A549 (cell line): ENCODE measurements around the gene WNT2B. TPM values are rescaled to one million over a fixed set of nuclear protein-coding genes. Genes with fewer than 3 reads are reported as not detected.

Experiments
- ATAC-seq, 2 experiments: fragments of 200-7000 bp in 1 of 2; fragments of >200 bp in 1 of 2; cut with Nextera tagmentation in 1 of 2; cut with Tn5 transposase in 1 of 2; 3 replicates each; pipeline versions ENCODE4 v1.8.0 to v1.9.1; 2018 to 2020; ENCODE audit warnings: mild to moderate bottlenecking in 1 of 2, moderate library complexity in 1 of 2
- CTCF ChIA-PET: fragments of 300-600 bp; sonication (Branson Sonifier 250); formaldehyde crosslinking; extraction: SDS; loops from one replicate; lab custom pipeline; 2021; ENCODE audit warnings: antibody characterized with exemption, inconsistent platforms; lab: Yijun Ruan, JAX
- POLR2A ChIA-PET: fragments of 350-600 bp; formaldehyde crosslinking; extraction: SDS; loops from one replicate; lab custom pipeline; 2021; ENCODE audit warnings: antibody characterized with exemption, inconsistent platforms; lab: Yijun Ruan, JAX
- DNase-seq, 2 experiments: peaks; one replicate each; pipeline versions ENCODE4 v3.0.0 to v3.0.0-alpha.2; 2011 to 2016; ENCODE audit warnings: low read depth in 1 of 2, low spot score in 1 of 2
- FAIRE-seq: peaks from 2 replicates; lab custom pipeline; 2011; peaks lifted over from hg19 to GRCh38; lab: Jason Lieb, UNC
- H3K27ac ChIP-seq, 2 experiments: fragments of >200 bp; sonication (Bioruptor Twin); formaldehyde crosslinking; 3 replicates each; pipeline ENCODE4 v1.5.1; 2016 to 2017
- H3K4me1 ChIP-seq: fragments of >200 bp; sonication (Bioruptor Twin); formaldehyde crosslinking; 3 replicates; pipeline ENCODE4 v1.6.1; 2016
- H3K4me2 ChIP-seq: fragments of >200 bp; sonication (Bioruptor Twin); formaldehyde crosslinking; 3 replicates; pipeline ENCODE4 v1.6.1; 2016
- H3K4me3 ChIP-seq: fragments of >200 bp; sonication (Bioruptor Twin); formaldehyde crosslinking; 3 replicates; pipeline ENCODE4 v1.5.1; 2016
- H3K9me3 ChIP-seq: fragments of >200 bp; sonication (Bioruptor Twin); formaldehyde crosslinking; 3 replicates; pipeline ENCODE4 v1.6.1; 2016
- CBX8 ChIP-seq: fragments of 200-600 bp; sonication (generic); IDR thresholded peaks from 2 replicates; pipeline ENCODE4 v1.6.1; 2016
- CEBPB ChIP-seq, 2 experiments: fragments of >200 bp in 1 of 2; sonication (Bioruptor Twin) in 1 of 2; formaldehyde crosslinking in 1 of 2; IDR thresholded peaks; 2 replicates each; pipeline ENCODE4 v1.6.1; 2012 to 2016
- ESRRA ChIP-seq: fragments of 150-350 bp; IDR thresholded peaks from 2 replicates; pipeline ENCODE4 v1.6.1; 2014; ENCODE audit warnings: mild to moderate bottlenecking, low read length, borderline replicate concordance
- FOSB ChIP-seq: fragments of 250-450 bp; sonication (Bioruptor Pico); IDR thresholded peaks from 2 replicates; pipeline ENCODE4 v1.5.0; 2020; ENCODE audit warnings: mild to moderate bottlenecking, moderate library complexity
- FOXS1 ChIP-seq: fragments of 250-450 bp; sonication (Bioruptor Pico); IDR thresholded peaks from 2 replicates; pipeline ENCODE4 v1.5.0; 2020; ENCODE audit warnings: mild to moderate bottlenecking, moderate library complexity
- HDAC2 ChIP-seq: fragments of 200-600 bp; sonication (generic); IDR thresholded peaks from 2 replicates; pipeline ENCODE4 v1.6.1; 2016
- HEYL ChIP-seq: fragments of 250-450 bp; sonication (Bioruptor Pico); IDR thresholded peaks from 2 replicates; pipeline ENCODE4 v1.8.0; 2021; ENCODE audit warnings: mild to moderate bottlenecking, moderate library complexity
- HMGXB4 ChIP-seq: fragments of 250-450 bp; sonication (Bioruptor Pico); IDR thresholded peaks from 2 replicates; pipeline ENCODE4 v1.5.0; 2021; ENCODE audit warnings: mild to moderate bottlenecking, moderate library complexity, borderline replicate concordance
- KDM5A ChIP-seq: fragments of 200-600 bp; sonication (generic); IDR thresholded peaks from 2 replicates; pipeline ENCODE4 v1.6.1; 2016; ENCODE audit warnings: antibody characterized with exemption, mild to moderate bottlenecking
- MAFK ChIP-seq: fragments of 450-650 bp; IDR thresholded peaks from 2 replicates; pipeline ENCODE4 v1.6.1; 2014; ENCODE audit not compliant: partially characterized antibody
- MAX ChIP-seq: IDR thresholded peaks from 2 replicates; pipeline ENCODE4 v1.6.1; 2012
- NPAS2 ChIP-seq: fragments of 250-450 bp; sonication (Bioruptor Pico); IDR thresholded peaks from 2 replicates; pipeline ENCODE4 v1.8.0; 2022; ENCODE audit warnings: mild to moderate bottlenecking, moderate library complexity, borderline replicate concordance
- PHF8 ChIP-seq: fragments of 200-600 bp; sonication (generic); IDR thresholded peaks from 2 replicates; pipeline ENCODE4 v1.6.1; 2016; ENCODE audit warnings: low read depth, mild to moderate bottlenecking, antibody characterized with exemption, moderate library complexity, borderline replicate concordance
- RAD21 ChIP-seq, 2 experiments: fragments of >200 bp in 1 of 2; sonication (Bioruptor Twin) in 1 of 2; formaldehyde crosslinking in 1 of 2; IDR thresholded peaks in 1 of 2; conservative IDR thresholded peaks in 1 of 2; 2 replicates in 1 of 2; 3 replicates in 1 of 2; pipeline ENCODE4 v1.6.1; 2012 to 2018; ENCODE audit warnings: inconsistent platforms in 1 of 2
- RCOR1 ChIP-seq: fragments of 150-350 bp; IDR thresholded peaks from 2 replicates; pipeline ENCODE4 v1.6.1; 2014; ENCODE audit warnings: antibody characterized with exemption, low read length, low read depth
- REST ChIP-seq: fragments of 200-600 bp; sonication (generic); IDR thresholded peaks from 2 replicates; pipeline ENCODE4 v1.6.1; 2016; ENCODE audit warnings: antibody characterized with exemption, mild to moderate bottlenecking, moderate library complexity
- SREBF2 ChIP-seq: fragments of 450-650 bp; IDR thresholded peaks from 2 replicates; pipeline ENCODE4 v1.6.1; 2014; ENCODE audit warnings: mild to moderate bottlenecking, moderate library complexity
- TP53 ChIP-seq: fragments of 250-450 bp; sonication (Bioruptor Pico); IDR thresholded peaks from 2 replicates; pipeline ENCODE4 v1.5.0; 2021; ENCODE audit warnings: mild to moderate bottlenecking, moderate library complexity
- ZNF302 ChIP-seq: fragments of 250-450 bp; sonication (Bioruptor Pico); IDR thresholded peaks from 2 replicates; pipeline ENCODE4 v1.9.0; 2021; ENCODE audit warnings: inconsistent platforms, mild to moderate bottlenecking, moderate library complexity
- ZSCAN20 ChIP-seq: fragments of 250-450 bp; sonication (Bioruptor Pico); IDR thresholded peaks from 2 replicates; pipeline ENCODE4 v1.8.0; 2022; ENCODE audit warnings: mild to moderate bottlenecking, moderate library complexity
- WGBS: methylation state at CpG from one replicate; pipeline ENCODE4 v1.1.6; 2017; ENCODE audit errors: missing lambda C conversion rate; 5-methylcytosine and 5-hydroxymethylcytosine counted together
- polyA plus RNA-seq, 4 experiments: library from polyadenylated mRNA; depleted of rRNA in 3 of 4; stranded (reverse); fragments of >200 nt; fragmentation: RNase III in 1 of 4; extraction: RNeasy Plus Mini Kit Qiagen cat#74134 plus additional on column Dnase treatment in 1 of 4; gene quantifications; 2 replicates in 3 of 4; 3 replicates in 1 of 4; pipeline ENCODE4 v1.2.3, GENCODE V29; 2011 to 2017
- TF ChIP-seq, protein P1 (sequence below): IDR thresholded peaks from 2 replicates; pipeline ENCODE4 v1.6.1; 2012
- TF ChIP-seq, protein P2 (sequence below): fragments of >200 bp; sonication (Bioruptor Twin); formaldehyde crosslinking; IDR thresholded peaks from 3 replicates; pipeline ENCODE4 v1.6.1; 2016

Gene WNT2B
- polyA plus RNA-seq, 2 of the 4 experiments (the other 2 are of a cell fraction) = 0.26 to 0.28 TPM

DNA sequence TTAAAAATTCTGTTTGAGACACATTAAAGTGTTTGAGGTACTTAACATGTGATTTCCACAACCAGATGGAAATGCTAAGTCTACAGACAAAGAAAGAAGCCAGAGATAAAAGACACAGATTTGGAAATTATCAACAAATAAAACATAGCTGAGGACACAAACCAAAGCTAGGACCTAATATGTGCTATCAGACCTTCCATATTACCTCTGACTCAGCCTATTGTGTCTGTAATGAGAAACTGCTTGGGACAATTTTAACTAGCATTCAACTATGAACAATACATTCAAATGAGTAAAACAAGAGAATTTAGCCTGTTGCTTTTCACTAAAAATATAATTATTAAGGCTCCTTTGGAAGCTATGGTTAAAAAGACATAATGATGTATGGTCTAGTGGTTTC, 54.6 kb downstream of the WNT2B start:
- no peak overlapping the region for H3K4me3 ChIP-seq
- FAIRE-seq (no peak), DNase-seq (no peak)
- H3K4me2 ChIP-seq = no peak overlapping the region
- no peaks in the 10 kb centered on the region for H3K4me1 ChIP-seq
- CTCF ChIA-PET = no interaction called here
- no peaks in the 10 kb centered on the region for H3K9me3 ChIP-seq
- TF ChIP-seq, protein P1, sequence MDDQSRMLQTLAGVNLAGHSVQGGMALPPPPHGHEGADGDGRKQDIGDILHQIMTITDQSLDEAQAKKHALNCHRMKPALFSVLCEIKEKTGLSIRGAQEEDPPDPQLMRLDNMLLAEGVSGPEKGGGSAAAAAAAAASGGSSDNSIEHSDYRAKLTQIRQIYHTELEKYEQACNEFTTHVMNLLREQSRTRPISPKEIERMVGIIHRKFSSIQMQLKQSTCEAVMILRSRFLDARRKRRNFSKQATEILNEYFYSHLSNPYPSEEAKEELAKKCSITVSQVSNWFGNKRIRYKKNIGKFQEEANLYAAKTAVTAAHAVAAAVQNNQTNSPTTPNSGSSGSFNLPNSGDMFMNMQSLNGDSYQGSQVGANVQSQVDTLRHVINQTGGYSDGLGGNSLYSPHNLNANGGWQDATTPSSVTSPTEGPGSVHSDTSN = no peak
- TF ChIP-seq FOXS1 (no peak), NPAS2 (no peak), ESRRA (no peak), RCOR1 (no peak), ZNF302 (CRISPR knock-in tag) (no peak), ZSCAN20 (no peak), PHF8 (no peak), CEBPB (IDR thresholded peaks at IDR 0.05) (no peak)
- TF ChIP-seq, protein P2, sequence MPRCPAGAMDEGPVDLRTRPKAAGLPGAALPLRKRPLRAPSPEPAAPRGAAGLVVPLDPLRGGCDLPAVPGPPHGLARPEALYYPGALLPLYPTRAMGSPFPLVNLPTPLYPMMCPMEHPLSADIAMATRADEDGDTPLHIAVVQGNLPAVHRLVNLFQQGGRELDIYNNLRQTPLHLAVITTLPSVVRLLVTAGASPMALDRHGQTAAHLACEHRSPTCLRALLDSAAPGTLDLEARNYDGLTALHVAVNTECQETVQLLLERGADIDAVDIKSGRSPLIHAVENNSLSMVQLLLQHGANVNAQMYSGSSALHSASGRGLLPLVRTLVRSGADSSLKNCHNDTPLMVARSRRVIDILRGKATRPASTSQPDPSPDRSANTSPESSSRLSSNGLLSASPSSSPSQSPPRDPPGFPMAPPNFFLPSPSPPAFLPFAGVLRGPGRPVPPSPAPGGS = no peak
- TF ChIP-seq, all 56 proteins: peak for 0
- ATAC-seq = no peak
- H3K27ac ChIP-seq = no peak overlapping the region
- POLR2A ChIA-PET = no interaction called here

- POLR2A ChIA-PET = no interaction called here
- ATAC-seq (no peak), FAIRE-seq (no peak), DNase-seq (no peak)
- Histone ChIP-seq H3K9me3 (no peaks in the 10 kb centered on the region), H3K4me1 (no peaks in the 10 kb centered on the region), H3K27ac (no peak overlapping the region), H3K4me3 (no peak overlapping the region), H3K4me2 (no peak overlapping the region)
- TF ChIP-seq HDAC2 = no peak
- TF ChIP-seq HMGXB4 (CRISPR knock-in tag) = no peak
- no peak for TF ChIP-seq HEYL (CRISPR knock-in tag)
- no peak for TF ChIP-seq CBX8
- no peak for TF ChIP-seq FOSB (CRISPR knock-in tag)
- no peak for TF ChIP-seq KDM5A
- no peak for TF ChIP-seq MAFK
- TF ChIP-seq, protein P1 = no peak
- no peak for TF ChIP-seq NPAS2
- CTCF ChIA-PET = no interaction called here
- WGBS = 100% methylated on average over 1 of the region's 1 CpG
These were observed 55.3 kb downstream of the WNT2B start for GRCh38 chr1:112564081-112564480.

DNA sequence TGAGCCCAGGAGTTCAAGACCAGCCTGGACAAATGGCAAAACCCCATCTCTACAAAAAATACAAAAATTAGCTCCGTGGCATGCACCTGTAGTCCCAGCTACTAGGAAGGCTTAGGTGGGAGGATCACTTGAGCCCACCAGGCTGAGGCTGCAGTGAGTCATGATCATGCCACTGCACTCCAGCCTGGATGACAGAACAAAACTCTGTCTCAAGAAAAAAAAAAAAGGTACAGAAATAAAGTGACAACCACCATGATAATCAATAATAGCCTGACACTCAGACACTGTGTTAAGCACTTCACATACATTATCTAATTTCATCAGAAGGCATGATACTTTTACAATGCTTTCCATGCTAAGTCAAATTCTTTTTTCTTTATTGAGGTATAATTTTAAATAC, 57.0 kb downstream of the WNT2B start:
- CTCF ChIA-PET = no interaction called here

More for the DNA sequence above, 57.0 kb downstream of the WNT2B start:
- FAIRE-seq (no peak), ATAC-seq (no peak), DNase-seq (no peak)
- Histone ChIP-seq H3K4me2 (no peak overlapping the region), H3K4me1 (no peaks in the 10 kb centered on the region), H3K9me3 (no peaks in the 10 kb centered on the region), H3K27ac (no peak overlapping the region), H3K4me3 (no peak overlapping the region)
- 91% methylated on average over 1 of the region's 1 CpG for whole genome bisulfite sequencing
- TF ChIP-seq KDM5A (no peak), MAX (no peak), REST (no peak), RAD21 (conservative IDR thresholded peaks at IDR 0.05 in 1 of 2, IDR thresholded peaks at IDR 0.05 in 1 of 2) (no peak), TP53 (CRISPR knock-in tag) (no peak), SREBF2 (no peak)
- POLR2A ChIA-PET = no interaction called here
